ENCODE measurements around the gene WSCD2.

WSCD2 gene

DNA sequence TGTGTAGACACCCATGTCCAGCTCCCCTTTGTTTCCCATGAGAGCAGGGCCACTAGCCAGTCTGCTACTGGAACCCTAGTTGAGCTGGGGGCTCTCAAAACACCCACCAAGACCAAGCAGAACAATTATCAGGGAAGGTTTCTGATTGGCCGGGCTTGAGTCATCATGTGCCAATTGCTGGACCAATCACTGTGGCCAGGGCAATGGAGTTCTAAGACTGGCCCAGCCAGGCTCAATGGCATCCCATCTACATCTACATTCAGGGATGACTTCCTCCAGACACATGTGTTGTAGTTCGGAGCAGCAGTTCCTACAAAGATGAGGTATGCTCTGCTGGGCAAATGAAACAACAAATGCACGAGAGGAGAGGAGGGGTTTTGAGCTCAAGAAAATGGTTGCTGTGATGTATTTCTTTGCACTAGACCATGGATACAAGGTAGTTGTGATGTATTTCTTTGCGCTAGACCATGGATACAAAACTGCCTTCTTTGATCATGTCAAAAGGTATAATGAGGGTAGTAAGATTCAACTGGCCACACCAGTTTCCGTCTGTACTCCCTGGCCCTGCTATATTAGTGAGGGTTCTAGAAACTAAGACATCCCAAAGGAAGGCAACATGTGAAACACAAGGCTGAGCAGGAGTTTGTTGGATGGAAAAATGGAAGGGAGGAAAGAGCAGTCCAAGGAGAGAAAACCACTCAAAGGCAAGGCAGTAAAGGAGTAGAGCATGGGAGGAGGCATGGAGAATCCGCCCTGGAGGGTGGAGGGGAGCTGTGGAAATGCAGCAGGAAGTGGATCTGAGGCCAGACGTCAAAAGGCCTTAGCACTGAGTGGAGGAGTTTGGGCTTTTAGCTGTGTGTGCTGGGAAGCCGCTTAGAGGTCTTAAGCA, 8.9 kb upstream of the WSCD2 start:
- no peak for DNase-seq (ENCODE audit: low read depth in 2 of 2)
- TF ChIP-seq, protein P1, sequence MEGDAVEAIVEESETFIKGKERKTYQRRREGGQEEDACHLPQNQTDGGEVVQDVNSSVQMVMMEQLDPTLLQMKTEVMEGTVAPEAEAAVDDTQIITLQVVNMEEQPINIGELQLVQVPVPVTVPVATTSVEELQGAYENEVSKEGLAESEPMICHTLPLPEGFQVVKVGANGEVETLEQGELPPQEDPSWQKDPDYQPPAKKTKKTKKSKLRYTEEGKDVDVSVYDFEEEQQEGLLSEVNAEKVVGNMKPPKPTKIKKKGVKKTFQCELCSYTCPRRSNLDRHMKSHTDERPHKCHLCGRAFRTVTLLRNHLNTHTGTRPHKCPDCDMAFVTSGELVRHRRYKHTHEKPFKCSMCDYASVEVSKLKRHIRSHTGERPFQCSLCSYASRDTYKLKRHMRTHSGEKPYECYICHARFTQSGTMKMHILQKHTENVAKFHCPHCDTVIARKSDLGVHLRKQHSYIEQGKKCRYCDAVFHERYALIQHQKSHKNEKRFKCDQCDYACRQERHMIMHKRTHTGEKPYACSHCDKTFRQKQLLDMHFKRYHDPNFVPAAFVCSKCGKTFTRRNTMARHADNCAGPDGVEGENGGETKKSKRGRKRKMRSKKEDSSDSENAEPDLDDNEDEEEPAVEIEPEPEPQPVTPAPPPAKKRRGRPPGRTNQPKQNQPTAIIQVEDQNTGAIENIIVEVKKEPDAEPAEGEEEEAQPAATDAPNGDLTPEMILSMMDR (IDR thresholded peaks at IDR 0.05; ENCODE audit: low read depth, low read length), result no peak
- H3K4me3 ChIP-seq (replicated peaks in 1 of 2; ENCODE audit: low read depth in 2 of 2, low read length in 2 of 2), result no peak overlapping the region

DNA sequence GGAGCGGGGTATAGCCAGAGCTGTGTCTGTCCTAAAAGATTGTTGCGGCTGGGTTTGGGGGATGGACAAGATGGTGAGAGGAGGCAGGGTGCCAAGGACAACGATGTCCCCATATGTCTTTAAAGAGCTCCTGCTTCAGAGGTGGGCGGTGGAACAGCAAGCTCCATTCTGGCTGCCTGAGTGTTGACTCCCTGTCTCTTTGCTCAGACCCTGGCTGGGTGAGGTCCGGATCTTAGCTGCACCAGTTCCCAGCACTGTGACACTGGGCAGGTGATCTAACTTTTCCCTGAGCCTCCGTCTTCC, 8.3 kb upstream of the WSCD2 start:
- H3K4me3 ChIP-seq (replicated peaks in 1 of 2; ENCODE audit: low read depth in 2 of 2, low read length in 2 of 2), result no peak overlapping the region
- DNase-seq (ENCODE audit: low read depth in 2 of 2), result no peak
- TF ChIP-seq, protein P1 (IDR thresholded peaks at IDR 0.05; ENCODE audit: low read depth, low read length), result no peak

DNA sequence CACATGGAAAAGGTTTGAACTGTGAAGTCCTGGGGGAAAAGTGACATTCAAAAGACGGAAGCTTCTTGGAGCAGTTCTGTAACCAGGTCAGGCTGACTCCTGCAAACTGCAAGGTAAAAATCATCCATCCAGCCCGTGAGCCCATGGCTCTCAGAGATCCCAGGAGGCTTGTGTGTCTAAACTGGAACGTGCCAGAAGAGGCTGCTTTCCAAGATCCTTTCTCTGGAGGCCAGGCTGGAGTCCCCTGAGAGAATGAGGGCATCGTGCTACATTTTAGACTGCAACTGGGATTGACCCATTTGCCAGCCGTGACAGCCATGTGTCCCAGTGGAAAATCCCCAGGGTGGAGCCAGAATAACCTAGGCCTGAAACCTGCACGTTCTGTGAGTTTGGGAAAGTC, 7.8 kb upstream of the WSCD2 start:
- H3K4me3 ChIP-seq (replicated peaks in 1 of 2; ENCODE audit: low read depth in 2 of 2, low read length in 2 of 2), result no peak overlapping the region
- TF ChIP-seq, protein P1 (IDR thresholded peaks at IDR 0.05; ENCODE audit: low read depth, low read length), result no peak
- no peak for DNase-seq (ENCODE audit: low read depth in 2 of 2)

- DNase-seq (ENCODE audit: low read depth in 2 of 2), result no peak
- TF ChIP-seq, protein P1 (IDR thresholded peaks at IDR 0.05; ENCODE audit: low read depth, low read length), result no peak
- no peak overlapping the region for H3K4me3 ChIP-seq (replicated peaks in 1 of 2; ENCODE audit: low read depth in 2 of 2, low read length in 2 of 2)
Measured at GRCh38 chr12:108121728-108122471, 7.2 kb upstream of the WSCD2 start.

DNA sequence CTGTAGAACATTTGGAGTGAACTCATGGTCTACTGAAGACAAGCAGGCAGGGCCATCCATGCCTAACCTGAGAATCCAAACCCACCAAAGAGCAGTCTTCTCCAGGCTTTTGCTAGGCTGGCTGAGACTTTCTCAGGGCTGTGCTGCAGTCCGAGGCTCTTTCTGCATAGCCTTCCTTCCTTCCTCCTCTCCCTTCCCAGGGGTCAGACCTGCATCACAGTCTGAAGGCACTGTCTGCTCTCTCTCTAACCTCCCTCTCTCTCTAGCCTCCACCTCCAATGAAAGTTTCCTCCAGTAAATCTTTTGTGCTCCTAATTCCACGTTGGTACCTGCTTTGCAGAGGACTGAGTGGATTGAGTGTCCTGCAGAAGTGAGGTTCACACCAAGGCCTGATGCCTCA, 6.4 kb upstream of the WSCD2 start:
- TF ChIP-seq, protein P1 (IDR thresholded peaks at IDR 0.05; ENCODE audit: low read depth, low read length), result no peak

DNA sequence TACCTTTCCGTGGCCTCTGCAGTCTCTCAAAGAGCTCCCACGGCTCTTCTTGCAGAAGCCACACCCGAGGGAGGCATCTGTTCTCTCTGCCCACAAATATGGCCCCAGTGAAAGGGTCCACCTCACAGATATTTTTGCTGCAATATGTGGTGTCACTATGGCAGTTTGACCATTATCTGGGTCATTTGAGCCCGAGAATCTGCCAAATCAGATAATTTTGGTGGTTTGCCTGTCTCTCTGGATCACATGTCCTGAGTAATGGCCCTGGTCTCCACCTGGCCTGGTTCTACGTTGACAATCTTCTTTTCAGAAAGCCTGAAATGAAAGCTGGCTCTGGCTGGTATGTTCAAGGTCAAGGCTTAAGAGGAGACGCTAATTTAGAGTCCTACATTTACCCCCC, 5.7 kb upstream of the WSCD2 start:
- DNase-seq (ENCODE audit: low read depth in 2 of 2), result no peak
- no peak overlapping the region for H3K4me3 ChIP-seq (replicated peaks in 1 of 2; ENCODE audit: low read depth in 2 of 2, low read length in 2 of 2)
- TF ChIP-seq, protein P1 (IDR thresholded peaks at IDR 0.05; ENCODE audit: low read depth, low read length), result no peak

More for the DNA sequence above, 6.4 kb upstream of the WSCD2 start:
- DNase-seq (ENCODE audit: low read depth in 2 of 2), result no peak
- H3K4me3 ChIP-seq (replicated peaks in 1 of 2; ENCODE audit: low read depth in 2 of 2, low read length in 2 of 2), result no peak overlapping the region
